CD8-positive, alpha-beta memory T cell (primary cell): ENCODE data around the gene SLC44A1. TPM values are rescaled to one million over a fixed set of nuclear protein-coding genes. Genes with fewer than 3 reads are reported as not detected.

Experiments used
- CTCF ChIA-PET: fragments of 350-600 bp; sonication (Branson Sonifier 250); formaldehyde crosslinking; loops from one replicate; lab custom pipeline; 2021; ENCODE audit warnings: antibody characterized with exemption; lab: Charles Lee
- POLR2A ChIA-PET: fragments of 350-600 bp; sonication (Branson Sonifier 250); formaldehyde crosslinking; loops from one replicate; lab custom pipeline; 2021; ENCODE audit warnings: antibody characterized with exemption; lab: Charles Lee
- DNase-seq, 5 donors: peaks; one replicate each; pipeline versions ENCODE4 v3.0.0 to v3.0.0-alpha.2; 2020 to 2022; ENCODE audit warnings: mixed read lengths in 1 of 5
- H3K27ac ChIP-seq: one replicate; pipeline ENCODE4 v1.7.0; 2013; ENCODE audit warnings: low read depth, mild to moderate bottlenecking, low read length, moderate library complexity
- H3K27me3 ChIP-seq: 2 replicates; pipeline ENCODE4 v1.7.0; 2013; ENCODE audit warnings: low read length, mild to moderate bottlenecking; ENCODE audit not compliant: insufficient read depth, poor library complexity, severe bottlenecking
- H3K36me3 ChIP-seq: 2 replicates; pipeline ENCODE4 v1.7.0; 2013; ENCODE audit warnings: mild to moderate bottlenecking, low read length, moderate library complexity; ENCODE audit not compliant: insufficient read depth
- H3K4me1 ChIP-seq: 2 replicates; pipeline ENCODE4 v1.7.0; 2013; ENCODE audit warnings: mild to moderate bottlenecking, low read length, moderate library complexity; ENCODE audit not compliant: insufficient read depth
- H3K4me3 ChIP-seq: 2 replicates; pipeline ENCODE4 v1.7.0; 2013; ENCODE audit warnings: mild to moderate bottlenecking, low read length
- H3K9me3 ChIP-seq: 2 replicates; pipeline ENCODE4 v1.7.0; 2013; ENCODE audit warnings: mild to moderate bottlenecking, low read length
- H3K27ac Mint-ChIP-seq, 8 donors: one replicate each; pipeline ENCODE4 v1.8.0; 2020 to 2021; ENCODE audit warnings: mixed read lengths in 8 of 8, mild to moderate bottlenecking in 6 of 8, inconsistent platforms in 3 of 8, moderate library complexity in 3 of 8
- H3K27me3 Mint-ChIP-seq, 2 donors: one replicate each; pipeline ENCODE4 v1.8.0; 2020 to 2021; ENCODE audit warnings: mixed read lengths in 2 of 2, mild to moderate bottlenecking in 1 of 2, moderate library complexity in 1 of 2
- H3K36me3 Mint-ChIP-seq, 3 donors: one replicate each; pipeline ENCODE4 v1.8.0; 2020 to 2021; ENCODE audit warnings: mixed read lengths in 3 of 3, inconsistent platforms in 1 of 3, mild to moderate bottlenecking in 1 of 3
- H3K4me1 Mint-ChIP-seq, 3 donors: one replicate each; pipeline ENCODE4 v1.8.0; 2020 to 2021; ENCODE audit warnings: mixed read lengths in 3 of 3, inconsistent platforms in 1 of 3, mild to moderate bottlenecking in 1 of 3
- H3K4me3 Mint-ChIP-seq, 7 donors: one replicate each; pipeline ENCODE4 v1.8.0; 2020 to 2021; ENCODE audit warnings: mixed read lengths in 7 of 7, mild to moderate bottlenecking in 6 of 7, moderate library complexity in 4 of 7, inconsistent platforms in 2 of 7
- H3K9me3 Mint-ChIP-seq, 5 donors: one replicate each; pipeline ENCODE4 v1.8.0; 2020 to 2022; ENCODE audit warnings: mixed read lengths in 5 of 5, mild to moderate bottlenecking in 3 of 5, moderate library complexity in 2 of 5, inconsistent platforms in 1 of 5
- polyA plus RNA-seq: library from polyadenylated mRNA; unstranded; fragments of 300-500 nt; fragmentation: Illumina TruSeq; gene quantifications from one replicate; pipeline ENCODE4 v1.2.3, GENCODE V29; 2021
- total RNA-seq, 2 experiments: library from RNA; stranded (reverse); gene quantifications; one replicate each; pipeline ENCODE4 v1.2.3, GENCODE V29; 2021

SLC44A1 gene
- total and polyA plus RNA-seq, 3 experiments from 2014 or later, result 7.8 to 14.9 (median 8.3) TPM

DNA sequence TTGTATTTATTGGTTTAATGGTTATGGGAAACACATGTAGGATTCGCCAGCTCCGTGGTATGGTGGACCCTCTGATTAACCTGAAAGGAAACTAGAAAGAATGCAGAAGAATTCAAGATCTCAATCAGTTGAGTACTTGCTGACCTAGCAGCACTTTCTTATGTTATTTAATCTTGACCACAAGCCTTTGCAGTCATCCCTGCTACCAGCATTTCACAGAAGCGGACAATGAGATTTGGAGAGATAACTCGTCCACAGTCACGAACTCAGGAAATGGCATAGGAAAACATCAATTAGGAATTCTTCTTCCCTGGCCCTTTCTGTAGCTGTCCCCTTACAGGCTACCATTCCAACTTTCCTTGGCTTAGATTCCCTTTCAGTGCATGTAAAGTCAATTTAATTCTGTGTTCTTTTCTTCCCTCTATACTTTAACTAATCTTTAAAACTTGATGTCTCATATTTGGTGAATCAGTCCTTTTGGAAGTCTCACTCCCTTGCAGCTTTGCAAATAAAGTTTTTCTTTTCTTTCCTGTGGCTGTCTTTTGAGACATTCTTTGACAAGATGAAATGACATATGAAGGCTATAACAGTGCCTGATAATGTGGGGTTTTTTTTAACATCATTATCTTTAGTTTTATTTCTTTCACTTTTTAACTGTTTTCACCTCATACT lies 1.3 kb upstream of the SLC44A1 start:
- Histone ChIP-seq H3K4me1 (peaks cover 18% of the 10 kb centered on the region), H3K9me3 (no peaks in the 10 kb centered on the region), H3K27me3 (no peaks in the 10 kb centered on the region), H3K36me3 (no peaks in the 10 kb centered on the region), H3K27ac (no peak overlapping the region), H3K4me3 (no peak overlapping the region)
- ChIA-PET POLR2A (no interaction called here), CTCF (no interaction called here)
- Mint-ChIP-seq H3K27ac (peak overlapping the region in 2 of 8 donors; percentile 24 to 90), H3K4me1 (peaks cover 19 to 27% (median 27%) of the 10 kb centered on the region in 3 donors), H3K4me3 (peak overlapping the region in 5 of 7 donors; percentile 15 to 86 (median 66)), H3K9me3 (no peaks in the 10 kb centered on the region), H3K27me3 (peaks cover 13 to 30% of the 10 kb centered on the region in 2 donors), H3K36me3 (peaks cover 0 to 4% (median 0%) of the 10 kb centered on the region in 3 donors)
- no peak for DNase-seq

GRCh38 chr9:105244734-105245028 lies 230 bp downstream of the SLC44A1 start:
- Mint-ChIP-seq H3K9me3 (no peaks in the 10 kb centered on the region), H3K4me3 (peak overlapping the region; percentile 87 to 98 (median 92)), H3K4me1 (peaks cover 19 to 31% (median 27%) of the 10 kb centered on the region in 3 donors), H3K27ac (peak overlapping the region in 5 of 8 donors; percentile 51 to 95 (median 90)), H3K36me3 (peaks cover 0 to 4% (median 0%) of the 10 kb centered on the region in 3 donors), H3K27me3 (peaks cover 8 to 15% of the 10 kb centered on the region in 2 donors)
- Histone ChIP-seq H3K4me3 (peak overlapping the region; percentile 60), H3K27ac (no peak overlapping the region), H3K36me3 (no peaks in the 10 kb centered on the region), H3K27me3 (no peaks in the 10 kb centered on the region), H3K4me1 (peaks cover 18% of the 10 kb centered on the region), H3K9me3 (no peaks in the 10 kb centered on the region)
- POLR2A ChIA-PET, result interaction anchor here (0.6 to 1.3 kb wide), 2 partner anchors 173 to 481 kb away, joined by 3 read pairs; partner anchors contain the start of gene NIPSNAP3B
- DNase-seq, result no peak
- CTCF ChIA-PET, result interaction anchor here (0.9 to 1.8 kb wide), 3 partner anchors 9 to 171 kb away, joined by 3 to 5 read pairs (median 3); no protein-coding TSS in a partner anchor

GRCh38 chr9:105245029-105245890 lies 809 bp downstream of the SLC44A1 start:
- Histone ChIP-seq H3K9me3 (no peaks in the 10 kb centered on the region), H3K27ac (no peak overlapping the region), H3K36me3 (no peaks in the 10 kb centered on the region), H3K4me1 (peaks cover 18% of the 10 kb centered on the region), H3K4me3 (peak overlapping the region; percentile 60), H3K27me3 (no peaks in the 10 kb centered on the region)
- POLR2A ChIA-PET, result interaction anchor here (0.7 to 1.3 kb wide), 2 partner anchors 36 to 482 kb away, joined by 3 to 9 read pairs; partner anchors contain the start of gene NIPSNAP3B
- Mint-ChIP-seq H3K4me1 (peaks cover 19 to 31% (median 27%) of the 10 kb centered on the region in 3 donors), H3K27ac (peak overlapping the region; percentile 51 to 95 (median 88)), H3K4me3 (peak overlapping the region; percentile 87 to 98 (median 92)), H3K9me3 (no peaks in the 10 kb centered on the region), H3K27me3 (peaks cover 8 to 15% of the 10 kb centered on the region in 2 donors), H3K36me3 (peaks cover 0 to 4% (median 0%) of the 10 kb centered on the region in 3 donors)
- peak; percentile 22 to 63 (median 52) for DNase-seq
- CTCF ChIA-PET, result interaction anchor here (0.9 to 1.8 kb wide), 3 partner anchors 9 to 170 kb away, joined by 3 to 5 read pairs (median 3); no protein-coding TSS in a partner anchor

DNA sequence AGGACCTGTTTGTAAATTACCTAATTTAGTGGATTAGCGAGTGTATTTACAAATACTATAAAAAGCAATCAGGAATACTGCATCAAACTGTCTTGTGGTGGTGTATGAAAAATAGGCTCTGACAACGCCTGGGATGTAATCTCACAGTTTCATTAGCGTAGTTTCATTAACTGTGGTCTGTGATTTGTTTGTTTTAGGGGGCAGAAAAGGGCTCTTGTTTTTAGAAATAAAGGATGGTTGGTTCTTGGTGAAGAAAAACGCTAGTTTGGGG lies 1.4 kb downstream of the SLC44A1 start:
- Histone ChIP-seq H3K9me3 (no peaks in the 10 kb centered on the region), H3K27me3 (no peaks in the 10 kb centered on the region), H3K27ac (no peak overlapping the region), H3K36me3 (no peaks in the 10 kb centered on the region), H3K4me1 (peaks cover 18% of the 10 kb centered on the region), H3K4me3 (peak overlapping the region; percentile 60)
- Mint-ChIP-seq H3K4me3 (peak overlapping the region; percentile 87 to 98 (median 92)), H3K36me3 (peaks cover 0 to 4% (median 0%) of the 10 kb centered on the region in 3 donors), H3K27me3 (peaks cover 5 to 10% of the 10 kb centered on the region in 2 donors), H3K9me3 (no peaks in the 10 kb centered on the region), H3K27ac (peak overlapping the region; percentile 51 to 95 (median 84)), H3K4me1 (peaks cover 19 to 31% (median 27%) of the 10 kb centered on the region in 3 donors)
- ChIA-PET POLR2A (interaction anchor here (0.7 kb wide), 1 partner anchor 37 kb away, joined by 9 read pairs; no protein-coding TSS in a partner anchor), CTCF (interaction anchor here (1.8 kb wide), 1 partner anchor 170 kb away, joined by 5 read pairs; no protein-coding TSS in a partner anchor)
- no peak for DNase-seq

GRCh38 chr9:105246656-105247173 lies 2.3 kb downstream of the SLC44A1 start:
- peak overlapping the region in 1 of 7 donors; percentile 98 for H3K4me3 Mint-ChIP-seq
- CTCF ChIA-PET, result interaction anchor here (1.6 kb wide), 1 partner anchor 10 kb away, joined by 4 read pairs; no protein-coding TSS in a partner anchor
- POLR2A ChIA-PET, result no interaction called here

GRCh38 chr9:105248691-105249090 lies 4.2 kb downstream of the SLC44A1 start:
- no peak for DNase-seq
- peaks cover 12% of the 10 kb centered on the region for H3K4me1 ChIP-seq
- no peaks in the 10 kb centered on the region for H3K27me3 ChIP-seq
- Mint-ChIP-seq H3K36me3 (peaks cover 0 to 4% (median 0%) of the 10 kb centered on the region in 3 donors), H3K27ac (no peak overlapping the region), H3K4me1 (peaks cover 17 to 23% (median 21%) of the 10 kb centered on the region in 3 donors), H3K9me3 (no peaks in the 10 kb centered on the region), H3K27me3 (no peaks in the 10 kb centered on the region), H3K4me3 (no peak overlapping the region)
- ChIA-PET POLR2A (no interaction called here), CTCF (no interaction called here)
- H3K27ac ChIP-seq, result no peak overlapping the region
- H3K36me3 ChIP-seq, result no peaks in the 10 kb centered on the region
- H3K9me3 ChIP-seq, result no peaks in the 10 kb centered on the region
- no peak overlapping the region for H3K4me3 ChIP-seq

More at GRCh38 chr9:105246656-105247173, 2.3 kb downstream of the SLC44A1 start:
- Histone ChIP-seq H3K27me3 (no peaks in the 10 kb centered on the region), H3K36me3 (no peaks in the 10 kb centered on the region), H3K27ac (no peak overlapping the region), H3K9me3 (no peaks in the 10 kb centered on the region), H3K4me1 (peaks cover 18% of the 10 kb centered on the region), H3K4me3 (no peak overlapping the region)
- no peak for DNase-seq
- Mint-ChIP-seq H3K27ac (peak overlapping the region in 1 of 8 donors; percentile 67), H3K9me3 (no peaks in the 10 kb centered on the region), H3K27me3 (peaks cover under 1 to 2% of the 10 kb centered on the region in 2 donors), H3K36me3 (peaks cover 0 to 4% (median 0%) of the 10 kb centered on the region in 3 donors), H3K4me1 (peaks cover 19 to 31% (median 27%) of the 10 kb centered on the region in 3 donors)

DNA sequence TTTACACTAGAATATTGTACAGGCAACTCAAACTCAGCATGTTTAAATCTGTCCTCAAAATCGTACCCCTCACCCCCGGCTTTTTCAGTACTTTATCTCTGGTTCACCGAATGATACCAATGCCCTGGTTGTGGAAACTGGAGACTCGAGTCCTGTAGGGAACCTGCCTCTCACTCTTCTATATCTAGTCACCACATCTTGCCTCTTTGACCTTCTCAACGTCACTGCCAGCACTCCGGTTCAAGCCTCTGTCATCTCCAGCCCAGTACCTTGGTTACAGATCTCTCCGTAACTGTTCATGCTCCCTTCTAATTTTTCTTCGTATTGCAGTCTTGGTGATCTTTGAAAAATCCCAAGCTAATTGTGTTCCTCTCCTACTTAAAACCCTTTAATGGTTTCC lies 6.7 kb downstream of the SLC44A1 start:
- Mint-ChIP-seq H3K36me3 (no peaks in the 10 kb centered on the region), H3K4me1 (peaks cover 5 to 7% (median 7%) of the 10 kb centered on the region in 3 donors), H3K4me3 (peak overlapping the region in 1 of 7 donors; percentile 15), H3K27ac (peak overlapping the region in 1 of 8 donors; percentile 9), H3K27me3 (no peaks in the 10 kb centered on the region), H3K9me3 (no peaks in the 10 kb centered on the region)
- H3K4me3 ChIP-seq, result no peak overlapping the region
- CTCF ChIA-PET, result no interaction called here
- no peak overlapping the region for H3K27ac ChIP-seq
- no peaks in the 10 kb centered on the region for H3K27me3 ChIP-seq
- POLR2A ChIA-PET, result no interaction called here
- no peaks in the 10 kb centered on the region for H3K36me3 ChIP-seq
- DNase-seq, result no peak
- peaks cover 1% of the 10 kb centered on the region for H3K4me1 ChIP-seq
- H3K9me3 ChIP-seq, result no peaks in the 10 kb centered on the region
